GM23338 (cell line): ENCODE results near the gene ANTKMT. TPM values are rescaled to one million over a fixed set of nuclear protein-coding genes. Genes with fewer than 3 reads are reported as not detected.

ENCODE experiments used
- ATAC-seq: fragments of 200-7000 bp; cut with Tn5 transposase; 3 replicates; pipeline ENCODE4 v1.9.1; 2020
- DNase-seq: peaks from one replicate; pipeline ENCODE4 v3.0.0-alpha.2; 2015; ENCODE audit warnings: low spot score
- H2AFZ ChIP-seq: fragments of 200-600 bp; sonication (generic); 2 replicates; pipeline ENCODE4 v1.8.0; 2016; ENCODE audit warnings: antibody characterized with exemption, mild to moderate bottlenecking, moderate library complexity
- H3F3A ChIP-seq: fragments of 200-600 bp; sonication (generic); replicated peaks from 2 replicates; pipeline ENCODE4 v1.8.0; 2017; ENCODE audit warnings: antibody characterized with exemption, mixed run types, low read depth
- H3K27ac ChIP-seq: fragments of 200-600 bp; sonication (generic); 2 replicates; pipeline ENCODE4 v1.6.1; 2016; ENCODE audit warnings: low read depth
- H3K27me3 ChIP-seq: fragments of 200-600 bp; sonication (generic); 2 replicates; pipeline ENCODE4 v1.8.0; 2016; ENCODE audit warnings: mild to moderate bottlenecking, mixed run types, moderate library complexity; ENCODE audit not compliant: insufficient read depth
- H3K36me3 ChIP-seq: fragments of 200-600 bp; sonication (generic); 2 replicates; pipeline ENCODE4 v1.8.0; 2016; ENCODE audit warnings: mild to moderate bottlenecking; ENCODE audit not compliant: insufficient read depth
- H3K4me1 ChIP-seq: fragments of 200-600 bp; sonication (generic); 2 replicates; pipeline ENCODE4 v1.8.0; 2016; ENCODE audit warnings: mild to moderate bottlenecking, moderate library complexity; ENCODE audit not compliant: insufficient read depth
- H3K4me2 ChIP-seq: fragments of 200-600 bp; sonication (generic); 2 replicates; pipeline ENCODE4 v1.7.1; 2017; ENCODE audit warnings: mixed run types
- H3K4me3 ChIP-seq: fragments of 200-600 bp; sonication (generic); 2 replicates; pipeline ENCODE4 v1.6.1; 2016; ENCODE audit warnings: mixed run types
- H3K79me2 ChIP-seq: fragments of 200-600 bp; sonication (generic); replicated peaks from 2 replicates; pipeline ENCODE4 v1.8.0; 2017; ENCODE audit warnings: mild to moderate bottlenecking; ENCODE audit not compliant: insufficient read depth
- H3K9me2 ChIP-seq: fragments of 200-600 bp; sonication (generic); 2 replicates; pipeline ENCODE4 v1.8.0; 2017; ENCODE audit not compliant: insufficient read depth
- H4K20me1 ChIP-seq: fragments of 200-600 bp; sonication (generic); replicated peaks from 2 replicates; pipeline ENCODE4 v1.8.0; 2017; ENCODE audit warnings: mild to moderate bottlenecking; ENCODE audit not compliant: insufficient read depth
- H3K27ac Mint-ChIP-seq: 2 replicates; pipeline ENCODE4 v1.8.0; 2020; ENCODE audit warnings: inconsistent platforms, mild to moderate bottlenecking, moderate library complexity, mixed read lengths
- H3K27me3 Mint-ChIP-seq: 3 replicates; pipeline ENCODE4 v1.8.0; 2022; ENCODE audit warnings: low read depth, mild to moderate bottlenecking, moderate library complexity, mixed read lengths, inconsistent platforms; ENCODE audit not compliant: insufficient read depth, poor library complexity
- H3K36me3 Mint-ChIP-seq: 3 replicates; pipeline ENCODE4 v1.8.0; 2021; ENCODE audit warnings: low read depth, mild to moderate bottlenecking, inconsistent platforms, moderate library complexity, mixed read lengths
- H3K4me1 Mint-ChIP-seq: 3 replicates; pipeline ENCODE4 v1.8.0; 2020; ENCODE audit warnings: mild to moderate bottlenecking, inconsistent platforms, mixed read lengths
- H3K4me3 Mint-ChIP-seq: 3 replicates; pipeline ENCODE4 v1.8.0; 2021; ENCODE audit warnings: moderate library complexity, mild to moderate bottlenecking, inconsistent platforms, mixed read lengths
- H3K9me3 Mint-ChIP-seq: 3 replicates; pipeline ENCODE4 v1.8.0; 2020; ENCODE audit warnings: moderate library complexity, mild to moderate bottlenecking, inconsistent platforms, mixed read lengths
- NANOG ChIP-seq: IDR thresholded peaks from 2 replicates; pipeline ENCODE4 v1.6.1; 2016; ENCODE audit warnings: antibody characterized with exemption, borderline replicate concordance
- POLR2AphosphoS5 ChIP-seq: IDR thresholded peaks from 2 replicates; pipeline ENCODE4 v1.6.1; 2016; ENCODE audit warnings: antibody characterized with exemption, low read depth
- STAT1 ChIP-seq: IDR thresholded peaks from one replicate; pipeline ENCODE4 v1.6.1; 2016; ENCODE audit warnings: antibody characterized with exemption; ENCODE audit not compliant: unreplicated experiment
- polyA plus RNA-seq: library from polyadenylated mRNA; unstranded; fragments of >200 nt; fragmentation: Nextera tagmentation; extraction: Ambion mirVana; gene quantifications from 2 replicates; pipeline ENCODE4 v1.2.1, GENCODE V29; 2016
- total RNA-seq: library from RNA; depleted of rRNA; stranded (reverse); fragments of >200 nt; shearing (Covaris generic); gene quantifications from 2 replicates; pipeline ENCODE4 v1.2.3, GENCODE V29; 2014
- TF ChIP-seq, protein P1 (sequence below): fragments of 250-450 bp; sonication (Bioruptor Pico); IDR thresholded peaks from 2 replicates; pipeline ENCODE4 v1.5.0; 2020; ENCODE audit warnings: mild to moderate bottlenecking, moderate library complexity

Gene ANTKMT
- total and polyA plus RNA-seq, 2 experiments from 2014 or later: 23.8 to 37.2 TPM

DNA sequence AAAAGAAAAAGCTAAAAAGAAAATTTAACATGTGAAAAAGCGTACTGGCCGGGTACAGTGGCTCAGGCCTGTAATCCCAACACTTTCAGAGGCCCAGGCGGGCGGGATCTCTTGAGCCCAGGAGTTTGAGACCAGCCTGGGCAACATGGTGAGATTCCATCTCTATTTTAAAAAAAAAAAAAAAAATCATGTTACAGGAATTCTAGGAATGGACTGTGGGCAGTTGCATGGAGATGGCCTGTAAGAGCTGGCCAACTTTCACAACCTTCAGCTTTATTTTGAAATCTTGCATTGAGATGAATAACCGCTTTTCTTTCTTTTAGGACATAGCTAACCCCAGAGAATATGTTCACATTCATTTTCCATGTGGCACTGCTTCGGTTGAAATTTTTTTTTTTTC, 28.1 kb downstream of the ANTKMT start:
- Mint-ChIP-seq H3K27ac (no peak overlapping the region), H3K4me1 (peaks cover 21% of the 10 kb centered on the region)

More for the DNA sequence above, 28.1 kb downstream of the ANTKMT start:
- Histone ChIP-seq H3K36me3 (no peaks in the 10 kb centered on the region), H3F3A (0 out of 2 replicates have a peak, but pooled peaks cover 5% of the 10 kb centered on the region), H3K9me2 (no peaks in the 10 kb centered on the region), H3K27ac (no peak overlapping the region), H4K20me1 (no peaks in the 10 kb centered on the region), H3K4me3 (no peak overlapping the region), H3K27me3 (no peaks in the 10 kb centered on the region), H3K79me2 (no peaks in the 10 kb centered on the region), H3K4me2 (no peak overlapping the region), H3K4me1 (peaks cover 5% of the 10 kb centered on the region), H2AFZ (no peak overlapping the region)
- ATAC-seq (no peak), DNase-seq (no peak)
- peaks cover 16% of the 10 kb centered on the region for H3K27me3 Mint-ChIP-seq
- H3K36me3 Mint-ChIP-seq: no peaks in the 10 kb centered on the region
- H3K4me3 Mint-ChIP-seq: no peak overlapping the region
- TF ChIP-seq STAT1 (no peak), POLR2AphosphoS5 (no peak), NANOG (no peak)
- TF ChIP-seq, protein P1, sequence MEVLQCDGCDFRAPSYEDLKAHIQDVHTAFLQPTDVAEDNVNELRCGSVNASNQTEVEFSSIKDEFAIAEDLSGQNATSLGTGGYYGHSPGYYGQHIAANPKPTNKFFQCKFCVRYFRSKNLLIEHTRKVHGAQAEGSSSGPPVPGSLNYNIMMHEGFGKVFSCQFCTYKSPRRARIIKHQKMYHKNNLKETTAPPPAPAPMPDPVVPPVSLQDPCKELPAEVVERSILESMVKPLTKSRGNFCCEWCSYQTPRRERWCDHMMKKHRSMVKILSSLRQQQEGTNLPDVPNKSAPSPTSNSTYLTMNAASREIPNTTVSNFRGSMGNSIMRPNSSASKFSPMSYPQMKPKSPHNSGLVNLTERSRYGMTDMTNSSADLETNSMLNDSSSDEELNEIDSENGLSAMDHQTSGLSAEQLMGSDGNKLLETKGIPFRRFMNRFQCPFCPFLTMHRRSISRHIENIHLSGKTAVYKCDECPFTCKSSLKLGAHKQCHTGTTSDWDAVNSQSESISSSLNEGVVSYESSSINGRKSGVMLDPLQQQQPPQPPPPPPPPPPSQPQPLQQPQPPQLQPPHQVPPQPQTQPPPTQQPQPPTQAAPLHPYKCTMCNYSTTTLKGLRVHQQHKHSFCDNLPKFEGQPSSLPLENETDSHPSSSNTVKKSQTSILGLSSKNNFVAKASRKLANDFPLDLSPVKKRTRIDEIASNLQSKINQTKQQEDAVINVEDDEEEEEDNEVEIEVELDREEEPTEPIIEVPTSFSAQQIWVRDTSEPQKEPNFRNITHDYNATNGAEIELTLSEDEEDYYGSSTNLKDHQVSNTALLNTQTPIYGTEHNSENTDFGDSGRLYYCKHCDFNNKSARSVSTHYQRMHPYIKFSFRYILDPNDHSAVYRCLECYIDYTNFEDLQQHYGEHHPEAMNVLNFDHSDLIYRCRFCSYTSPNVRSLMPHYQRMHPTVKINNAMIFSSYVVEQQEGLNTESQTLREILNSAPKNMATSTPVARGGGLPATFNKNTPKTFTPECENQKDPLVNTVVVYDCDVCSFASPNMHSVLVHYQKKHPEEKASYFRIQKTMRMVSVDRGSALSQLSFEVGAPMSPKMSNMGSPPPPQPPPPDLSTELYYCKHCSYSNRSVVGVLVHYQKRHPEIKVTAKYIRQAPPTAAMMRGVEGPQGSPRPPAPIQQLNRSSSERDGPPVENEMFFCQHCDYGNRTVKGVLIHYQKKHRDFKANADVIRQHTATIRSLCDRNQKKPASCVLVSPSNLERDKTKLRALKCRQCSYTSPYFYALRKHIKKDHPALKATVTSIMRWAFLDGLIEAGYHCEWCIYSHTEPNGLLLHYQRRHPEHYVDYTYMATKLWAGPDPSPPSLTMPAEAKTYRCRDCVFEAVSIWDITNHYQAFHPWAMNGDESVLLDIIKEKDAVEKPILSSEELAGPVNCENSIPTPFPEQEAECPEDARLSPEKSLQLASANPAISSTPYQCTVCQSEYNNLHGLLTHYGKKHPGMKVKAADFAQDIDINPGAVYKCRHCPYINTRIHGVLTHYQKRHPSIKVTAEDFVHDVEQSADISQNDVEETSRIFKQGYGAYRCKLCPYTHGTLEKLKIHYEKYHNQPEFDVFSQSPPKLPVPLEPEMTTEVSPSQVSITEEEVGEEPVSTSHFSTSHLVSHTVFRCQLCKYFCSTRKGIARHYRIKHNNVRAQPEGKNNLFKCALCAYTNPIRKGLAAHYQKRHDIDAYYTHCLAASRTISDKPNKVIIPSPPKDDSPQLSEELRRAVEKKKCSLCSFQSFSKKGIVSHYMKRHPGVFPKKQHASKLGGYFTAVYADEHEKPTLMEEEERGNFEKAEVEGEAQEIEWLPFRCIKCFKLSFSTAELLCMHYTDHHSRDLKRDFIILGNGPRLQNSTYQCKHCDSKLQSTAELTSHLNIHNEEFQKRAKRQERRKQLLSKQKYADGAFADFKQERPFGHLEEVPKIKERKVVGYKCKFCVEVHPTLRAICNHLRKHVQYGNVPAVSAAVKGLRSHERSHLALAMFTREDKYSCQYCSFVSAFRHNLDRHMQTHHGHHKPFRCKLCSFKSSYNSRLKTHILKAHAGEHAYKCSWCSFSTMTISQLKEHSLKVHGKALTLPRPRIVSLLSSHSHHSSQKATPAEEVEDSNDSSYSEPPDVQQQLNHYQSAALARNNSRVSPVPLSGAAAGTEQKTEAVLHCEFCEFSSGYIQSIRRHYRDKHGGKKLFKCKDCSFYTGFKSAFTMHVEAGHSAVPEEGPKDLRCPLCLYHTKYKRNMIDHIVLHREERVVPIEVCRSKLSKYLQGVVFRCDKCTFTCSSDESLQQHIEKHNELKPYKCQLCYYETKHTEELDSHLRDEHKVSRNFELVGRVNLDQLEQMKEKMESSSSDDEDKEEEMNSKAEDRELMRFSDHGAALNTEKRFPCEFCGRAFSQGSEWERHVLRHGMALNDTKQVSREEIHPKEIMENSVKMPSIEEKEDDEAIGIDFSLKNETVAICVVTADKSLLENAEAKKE (CRISPR knock-in tag): no peak
- H3K9me3 Mint-ChIP-seq: no peaks in the 10 kb centered on the region; the same call in 2 of the 3 replicates
